ENCODE measurements around the gene RPL23. TPM values are rescaled to one million over a fixed set of nuclear protein-coding genes. Genes with fewer than 3 reads are reported as not detected.
A peak's percentile ranks its signal among the peaks of the same experiment; 100 is the strongest.

The RPL23 gene
- total and polyA plus RNA-seq, 10 of the 15 experiments (the other 5 are each of a cell fraction or from before 2014, with no cell fraction given), result 2,200 to 4,821 (median 3,043) TPM

- TF ChIP-seq EGR1 (IDR thresholded peaks at IDR 0.05; ENCODE audit: borderline replicate concordance in 1 of 2, low read depth in 2 of 2, low read length in 2 of 2), result peak in 1 of 2 experiments; percentile 5; a peak in 2 of 3 replicates
- 0 out of 6 replicates have a peak, but pooled peaks of 1 of the 3 experiments have one; percentile 0 for TF ChIP-seq CTCF (IDR thresholded peaks at IDR 0.05 in 2 of 3, conservative IDR thresholded peaks at IDR 0.05 in 1 of 3; ENCODE audit: control insufficient read depth in 2 of 3, extremely low read depth in 1 of 3, insufficient read depth in 1 of 3, low read depth in 3 of 3, low read length in 3 of 3)
- TF ChIP-seq YY1 (IDR thresholded peaks at IDR 0.05; ENCODE audit: low read depth, low read length), result 0 out of 2 replicates have a peak, but pooled peaks have one; percentile 4
- no peak for TF ChIP-seq ZNF274 (IDR thresholded peaks at IDR 0.05; ENCODE audit: insufficient read depth, insufficient read length)
- TF ChIP-seq TARDBP (IDR thresholded peaks at IDR 0.05; ENCODE audit: borderline replicate concordance), result no peak
- TF ChIP-seq, protein P1, sequence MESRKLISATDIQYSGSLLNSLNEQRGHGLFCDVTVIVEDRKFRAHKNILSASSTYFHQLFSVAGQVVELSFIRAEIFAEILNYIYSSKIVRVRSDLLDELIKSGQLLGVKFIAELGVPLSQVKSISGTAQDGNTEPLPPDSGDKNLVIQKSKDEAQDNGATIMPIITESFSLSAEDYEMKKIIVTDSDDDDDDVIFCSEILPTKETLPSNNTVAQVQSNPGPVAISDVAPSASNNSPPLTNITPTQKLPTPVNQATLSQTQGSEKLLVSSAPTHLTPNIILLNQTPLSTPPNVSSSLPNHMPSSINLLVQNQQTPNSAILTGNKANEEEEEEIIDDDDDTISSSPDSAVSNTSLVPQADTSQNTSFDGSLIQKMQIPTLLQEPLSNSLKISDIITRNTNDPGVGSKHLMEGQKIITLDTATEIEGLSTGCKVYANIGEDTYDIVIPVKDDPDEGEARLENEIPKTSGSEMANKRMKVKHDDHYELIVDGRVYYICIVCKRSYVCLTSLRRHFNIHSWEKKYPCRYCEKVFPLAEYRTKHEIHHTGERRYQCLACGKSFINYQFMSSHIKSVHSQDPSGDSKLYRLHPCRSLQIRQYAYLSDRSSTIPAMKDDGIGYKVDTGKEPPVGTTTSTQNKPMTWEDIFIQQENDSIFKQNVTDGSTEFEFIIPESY (IDR thresholded peaks at IDR 0.05), result no peak
- TF ChIP-seq, protein P2, sequence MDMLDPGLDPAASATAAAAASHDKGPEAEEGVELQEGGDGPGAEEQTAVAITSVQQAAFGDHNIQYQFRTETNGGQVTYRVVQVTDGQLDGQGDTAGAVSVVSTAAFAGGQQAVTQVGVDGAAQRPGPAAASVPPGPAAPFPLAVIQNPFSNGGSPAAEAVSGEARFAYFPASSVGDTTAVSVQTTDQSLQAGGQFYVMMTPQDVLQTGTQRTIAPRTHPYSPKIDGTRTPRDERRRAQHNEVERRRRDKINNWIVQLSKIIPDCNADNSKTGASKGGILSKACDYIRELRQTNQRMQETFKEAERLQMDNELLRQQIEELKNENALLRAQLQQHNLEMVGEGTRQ (IDR thresholded peaks at IDR 0.05; ENCODE audit: borderline replicate concordance, low read depth, low read length), result no peak
- TF ChIP-seq SIN3A (IDR thresholded peaks at IDR 0.05; ENCODE audit: low read depth, low read length), result 0 out of 2 replicates have a peak, but pooled peaks have one; percentile 64
- TF ChIP-seq, protein P3, sequence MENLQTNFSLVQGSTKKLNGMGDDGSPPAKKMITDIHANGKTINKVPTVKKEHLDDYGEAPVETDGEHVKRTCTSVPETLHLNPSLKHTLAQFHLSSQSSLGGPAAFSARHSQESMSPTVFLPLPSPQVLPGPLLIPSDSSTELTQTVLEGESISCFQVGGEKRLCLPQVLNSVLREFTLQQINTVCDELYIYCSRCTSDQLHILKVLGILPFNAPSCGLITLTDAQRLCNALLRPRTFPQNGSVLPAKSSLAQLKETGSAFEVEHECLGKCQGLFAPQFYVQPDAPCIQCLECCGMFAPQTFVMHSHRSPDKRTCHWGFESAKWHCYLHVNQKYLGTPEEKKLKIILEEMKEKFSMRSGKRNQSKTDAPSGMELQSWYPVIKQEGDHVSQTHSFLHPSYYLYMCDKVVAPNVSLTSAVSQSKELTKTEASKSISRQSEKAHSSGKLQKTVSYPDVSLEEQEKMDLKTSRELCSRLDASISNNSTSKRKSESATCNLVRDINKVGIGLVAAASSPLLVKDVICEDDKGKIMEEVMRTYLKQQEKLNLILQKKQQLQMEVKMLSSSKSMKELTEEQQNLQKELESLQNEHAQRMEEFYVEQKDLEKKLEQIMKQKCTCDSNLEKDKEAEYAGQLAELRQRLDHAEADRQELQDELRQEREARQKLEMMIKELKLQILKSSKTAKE (IDR thresholded peaks at IDR 0.05; ENCODE audit: low read depth, poor library complexity, severe bottlenecking), result no peak
- TF ChIP-seq MXI1 (IDR thresholded peaks at IDR 0.05; ENCODE audit: low read depth, low read length), result peak; percentile 78; the same call in 1 of the 2 replicates
- TF ChIP-seq GATAD2B (conservative IDR thresholded peaks at IDR 0.05; ENCODE audit: low read depth), result 0 out of 2 replicates have a peak, but pooled peaks have one; percentile 22
- 0 out of 2 replicates have a peak, but pooled peaks have one; percentile 7 for TF ChIP-seq CREB1 (IDR thresholded peaks at IDR 0.05; ENCODE audit: low read depth)
Measured at GRCh38 chr17:38798614-38799500, 54.7 kb downstream of the RPL23 start (continued).

Data from GM12878 (cell line).